ENCODE data around the gene ERC1.

- TF ChIP-seq GATA3 (IDR thresholded peaks at IDR 0.05; ENCODE audit: low read depth, low read length) (no peak), GATA2 (IDR thresholded peaks at IDR 0.05; ENCODE audit: low read depth, low read length) (no peak)
These were observed 188.1 kb downstream of the ERC1 start for GRCh38 chr12:1179128-1179527.
